GM18505 (cell line): ENCODE data around the gene REPIN1.

Experiments
- ATAC-seq: cut with Tn5 transposase; IDR thresholded peaks from one replicate; pipeline ENCODE4 v1.9.1; 2021; ENCODE audit not compliant: unreplicated experiment
- POLR2A ChIP-seq: IDR thresholded peaks from 4 replicates; pipeline ENCODE4 v1.6.1; 2011; ENCODE audit warnings: borderline replicate concordance; ENCODE audit not compliant: insufficient read depth, insufficient read length; ENCODE audit errors: extremely low read depth

Gene REPIN1

GRCh38 chr7:150332852-150333635, 35.6 kb upstream of the REPIN1 start:
- no peak for ATAC-seq
- TF ChIP-seq POLR2A, result no peak

GRCh38 chr7:150333659-150334058, 35.0 kb upstream of the REPIN1 start:
- ATAC-seq, result no peak
- TF ChIP-seq POLR2A, result no peak

- TF ChIP-seq POLR2A, result no peak
- no peak for ATAC-seq
Measured at GRCh38 chr7:150334108-150334507, 34.5 kb upstream of the REPIN1 start.

- no peak for ATAC-seq
- no peak for TF ChIP-seq POLR2A
Measured at GRCh38 chr7:150335108-150335773, 33.4 kb upstream of the REPIN1 start.

GRCh38 chr7:150335774-150336112, 32.9 kb upstream of the REPIN1 start:
- no peak for TF ChIP-seq POLR2A
- ATAC-seq, result no peak

GRCh38 chr7:150336746-150337145, 31.9 kb upstream of the REPIN1 start:
- no peak for ATAC-seq
- TF ChIP-seq POLR2A, result no peak

- no peak for ATAC-seq
- TF ChIP-seq POLR2A, result no peak
Measured at GRCh38 chr7:150337179-150337578, 31.4 kb upstream of the REPIN1 start.

- ATAC-seq, result no peak
Measured at GRCh38 chr7:150337659-150338081, 31.0 kb upstream of the REPIN1 start.

GRCh38 chr7:150338166-150338829, 30.3 kb upstream of the REPIN1 start:
- TF ChIP-seq POLR2A, result no peak
- ATAC-seq, result no peak

More at GRCh38 chr7:150337659-150338081, 31.0 kb upstream of the REPIN1 start:
- TF ChIP-seq POLR2A, result no peak

GRCh38 chr7:150339409-150339809, 29.2 kb upstream of the REPIN1 start:
- no peak for ATAC-seq

GRCh38 chr7:150340024-150340749, 28.4 kb upstream of the REPIN1 start:
- no peak for ATAC-seq
- no peak for TF ChIP-seq POLR2A

More at GRCh38 chr7:150339409-150339809, 29.2 kb upstream of the REPIN1 start:
- no peak for TF ChIP-seq POLR2A

- no peak for ATAC-seq
- TF ChIP-seq POLR2A, result no peak
Measured at GRCh38 chr7:150340875-150341262, 27.8 kb upstream of the REPIN1 start.

GRCh38 chr7:150341263-150342120, 27.1 kb upstream of the REPIN1 start, which contains the start of gene RARRES2:
Gene RARRES2, minus strand, starts transcription at chr7:150341629. Its CDS starts 1,020 bp downstream, at chr7:150340609.
- TF ChIP-seq POLR2A, result no peak
- no peak for ATAC-seq

GRCh38 chr7:150342121-150342408, 26.6 kb upstream of the REPIN1 start:
- no peak for TF ChIP-seq POLR2A
- ATAC-seq, result no peak
